ENCODE data around the gene WNT8B. TPM values are rescaled to one million over a fixed set of nuclear protein-coding genes. Genes with fewer than 3 reads are reported as not detected.
A peak's percentile ranks its signal among the peaks of the same experiment; 100 is the strongest.

WNT8B gene
- total RNA-seq, 4 donors from 2014 or later, result not detected

DNA sequence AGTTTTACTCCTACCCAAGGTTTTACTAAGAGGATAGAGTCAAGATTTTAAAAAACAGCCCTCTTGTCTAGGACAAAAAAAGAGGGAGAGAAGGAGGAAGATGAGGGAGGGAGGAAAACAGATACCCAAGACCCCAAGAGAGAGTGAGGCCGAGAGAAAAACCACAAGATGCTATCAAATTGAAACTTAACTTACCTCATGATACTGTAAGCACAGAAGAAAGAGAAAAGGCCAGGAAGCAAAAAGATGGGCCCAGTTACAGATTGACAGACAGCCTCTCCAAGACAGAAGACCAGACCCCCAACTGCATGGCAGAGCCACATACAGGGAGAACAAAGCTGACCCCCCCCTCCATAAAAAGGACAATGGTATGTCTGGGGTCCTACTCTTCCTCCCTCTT, 45.5 kb downstream of the WNT8B start:
- no peaks in the 10 kb centered on the region for H3K9me3 ChIP-seq
- H3K4me3 ChIP-seq, result no peak overlapping the region
- no peaks in the 10 kb centered on the region for H3K27me3 ChIP-seq
- peaks cover 0 to 15% (median 0%) of the 10 kb centered on the region in 3 donors for H3K4me1 ChIP-seq
- intact Hi-C loops (cut with DNase I), result no loop called here
- TF ChIP-seq POLR2A (IDR thresholded peaks at IDR 0.05), result no peak
- TF ChIP-seq, protein P1, sequence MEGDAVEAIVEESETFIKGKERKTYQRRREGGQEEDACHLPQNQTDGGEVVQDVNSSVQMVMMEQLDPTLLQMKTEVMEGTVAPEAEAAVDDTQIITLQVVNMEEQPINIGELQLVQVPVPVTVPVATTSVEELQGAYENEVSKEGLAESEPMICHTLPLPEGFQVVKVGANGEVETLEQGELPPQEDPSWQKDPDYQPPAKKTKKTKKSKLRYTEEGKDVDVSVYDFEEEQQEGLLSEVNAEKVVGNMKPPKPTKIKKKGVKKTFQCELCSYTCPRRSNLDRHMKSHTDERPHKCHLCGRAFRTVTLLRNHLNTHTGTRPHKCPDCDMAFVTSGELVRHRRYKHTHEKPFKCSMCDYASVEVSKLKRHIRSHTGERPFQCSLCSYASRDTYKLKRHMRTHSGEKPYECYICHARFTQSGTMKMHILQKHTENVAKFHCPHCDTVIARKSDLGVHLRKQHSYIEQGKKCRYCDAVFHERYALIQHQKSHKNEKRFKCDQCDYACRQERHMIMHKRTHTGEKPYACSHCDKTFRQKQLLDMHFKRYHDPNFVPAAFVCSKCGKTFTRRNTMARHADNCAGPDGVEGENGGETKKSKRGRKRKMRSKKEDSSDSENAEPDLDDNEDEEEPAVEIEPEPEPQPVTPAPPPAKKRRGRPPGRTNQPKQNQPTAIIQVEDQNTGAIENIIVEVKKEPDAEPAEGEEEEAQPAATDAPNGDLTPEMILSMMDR (IDR thresholded peaks at IDR 0.05), result no peak
- H3K27ac ChIP-seq, result no peak overlapping the region
- H3K36me3 ChIP-seq, result peaks cover 7 to 83% (median 8%) of the 10 kb centered on the region in 3 donors
- DNase-seq, result no peak
- whole genome bisulfite sequencing, 2 donors, result 33 to 57% methylated on average over 1 of the region's 1 CpG

DNA sequence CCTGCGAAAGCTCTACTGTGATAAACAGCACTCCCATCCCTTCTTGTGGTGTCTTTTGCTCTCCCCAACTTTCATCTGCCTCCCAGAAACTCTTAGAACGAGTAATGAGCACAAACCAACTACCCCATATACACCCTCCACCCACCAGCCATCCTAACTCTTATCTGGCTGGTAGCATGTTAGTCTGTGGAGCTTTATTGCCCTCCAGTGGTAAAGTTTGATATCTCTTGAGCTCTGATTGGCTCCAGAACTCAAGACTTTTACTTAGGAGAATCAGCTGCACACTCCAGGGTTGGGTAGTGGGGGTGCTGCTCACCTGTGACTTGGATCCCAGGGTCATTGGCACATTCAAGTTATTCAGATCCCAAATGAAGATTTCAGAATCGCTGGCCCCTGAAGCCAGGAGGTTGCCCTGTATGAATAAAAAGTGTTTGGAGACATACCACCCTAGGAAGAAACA, 45.9 kb downstream of the WNT8B start:
- intact Hi-C loops (cut with DNase I), result no loop called here
- Histone ChIP-seq H3K27ac (no peak overlapping the region), H3K4me1 (peaks cover 0 to 15% (median 0%) of the 10 kb centered on the region in 3 donors), H3K4me3 (no peak overlapping the region), H3K36me3 (peaks cover 7 to 81% (median 8%) of the 10 kb centered on the region in 3 donors), H3K27me3 (no peaks in the 10 kb centered on the region), H3K9me3 (no peaks in the 10 kb centered on the region)
- WGBS, 2 donors, result 46 to 56% methylated on average over 3 of the region's 3 CpGs
- DNase-seq, result no peak
- TF ChIP-seq, protein P1 (IDR thresholded peaks at IDR 0.05), result peak in 5 of 6 experiments; percentile 21 to 70 (median 30)
- TF ChIP-seq POLR2A (IDR thresholded peaks at IDR 0.05), result no peak

GRCh38 chr10:100509241-100509840, 46.5 kb downstream of the WNT8B start:
- intact Hi-C loops (cut with DNase I), result no loop called here
- H3K27ac ChIP-seq, result no peak overlapping the region
- H3K4me3 ChIP-seq, result no peak overlapping the region
- peaks cover 7 to 84% (median 8%) of the 10 kb centered on the region in 3 donors for H3K36me3 ChIP-seq
- peaks cover 0 to 15% (median 0%) of the 10 kb centered on the region in 3 donors for H3K4me1 ChIP-seq
- TF ChIP-seq POLR2A (IDR thresholded peaks at IDR 0.05), result no peak
- TF ChIP-seq, protein P1 (IDR thresholded peaks at IDR 0.05), result no peak
- H3K9me3 ChIP-seq, result no peaks in the 10 kb centered on the region
- no peaks in the 10 kb centered on the region for H3K27me3 ChIP-seq
- 55 to 66% methylated on average over 8 of the region's 8 CpGs for WGBS, 2 donors
- no peak for DNase-seq

- Histone ChIP-seq H3K9me3 (no peaks in the 10 kb centered on the region), H3K36me3 (peaks cover 7 to 86% (median 8%) of the 10 kb centered on the region in 3 donors), H3K27ac (no peak overlapping the region), H3K27me3 (no peaks in the 10 kb centered on the region), H3K4me3 (no peak overlapping the region), H3K4me1 (peaks cover 0 to 15% (median 0%) of the 10 kb centered on the region in 3 donors)
- DNase-seq, result no peak
- WGBS, 2 donors, result 74 to 75% methylated on average over 7 of the region's 7 CpGs
- TF ChIP-seq POLR2A (IDR thresholded peaks at IDR 0.05), result no peak
- TF ChIP-seq, protein P1 (IDR thresholded peaks at IDR 0.05), result no peak
- intact Hi-C loops (cut with DNase I), result loop anchor here (10.0 kb wide), 1 partner anchor 76 kb away; no protein-coding TSS in a partner anchor
Measured at GRCh38 chr10:100510533-100511308, 47.9 kb downstream of the WNT8B start.

- H3K27ac ChIP-seq, result no peak overlapping the region
- H3K4me1 ChIP-seq, result peaks cover 6 to 18% (median 10%) of the 10 kb centered on the region in 3 donors
- no peak for DNase-seq
- WGBS, 2 donors, result 74 to 76% methylated on average over 3 of the region's 3 CpGs
- H3K9me3 ChIP-seq, result no peaks in the 10 kb centered on the region
- intact Hi-C loops (cut with DNase I), result loop anchor here (5.0 to 10.0 kb wide), 2 partner anchors 81 to 178 kb away; no protein-coding TSS in a partner anchor
- H3K4me3 ChIP-seq, result no peak overlapping the region
- TF ChIP-seq, protein P1 (IDR thresholded peaks at IDR 0.05), result no peak
- no peak for TF ChIP-seq POLR2A (IDR thresholded peaks at IDR 0.05)
- H3K36me3 ChIP-seq, result peaks cover 0 to 51% (median 0%) of the 10 kb centered on the region in 3 donors
- H3K27me3 ChIP-seq, result peaks cover 0 to 12% (median 0%) of the 10 kb centered on the region in 4 donors
Measured at GRCh38 chr10:100515612-100516011, 52.8 kb downstream of the WNT8B start.

All from esophagus squamous epithelium (tissue), 5 donors.